IMR-90 (cell line): ENCODE measurements around the gene ILF2. TPM values are rescaled to one million over a fixed set of nuclear protein-coding genes. Genes with fewer than 3 reads are reported as not detected.

Experiments
- ATAC-seq: fragments of 200-7000 bp; cut with Tn5 transposase; 2 replicates; pipeline ENCODE4 v1.9.1; 2020; ENCODE audit warnings: low read depth, mild to moderate bottlenecking, moderate library complexity
- BruUV-seq: library from RNA; stranded (reverse); fragments of 400-500 nt; replicated peaks from 2 replicates; lab custom pipeline; 2021; lab: Mats Ljungman, UMichigan
- CTCF ChIA-PET: fragments of 300-600 bp; formaldehyde crosslinking; extraction: SDS; loops from one replicate; lab custom pipeline; 2021; ENCODE audit warnings: antibody characterized with exemption; lab: Yijun Ruan, JAX
- POLR2A ChIA-PET: fragments of 300-600 bp; sonication (Branson Sonifier 250); formaldehyde crosslinking; loops from one replicate; lab custom pipeline; 2022; ENCODE audit warnings: antibody characterized with exemption; ENCODE audit not compliant: unreplicated experiment; lab: Charles Lee
- DNase-seq: peaks from one replicate; pipeline ENCODE4 v3.0.0; 2013
- H2AFZ ChIP-seq: replicated peaks from 2 replicates; pipeline ENCODE3; 2013; ENCODE audit warnings: low read length, mild to moderate bottlenecking; ENCODE audit not compliant: poor library complexity
- H2AK5ac ChIP-seq: 2 replicates; pipeline ENCODE4 v1.6.1; 2013; ENCODE audit warnings: low read depth, low read length, inconsistent platforms
- H2AK9ac ChIP-seq: replicated peaks from 2 replicates; pipeline ENCODE3; 2013; ENCODE audit warnings: mild to moderate bottlenecking, low read depth, low read length, moderate library complexity; ENCODE audit not compliant: poor library complexity
- H2BK120ac ChIP-seq: 2 replicates; pipeline ENCODE4 v1.6.1; 2013; ENCODE audit warnings: low read depth, low read length, inconsistent platforms
- H2BK15ac ChIP-seq: 3 replicates; pipeline ENCODE4 v1.6.1; 2013; ENCODE audit warnings: low read depth, low read length, inconsistent platforms
- H2BK20ac ChIP-seq: 2 replicates; pipeline ENCODE4 v1.6.1; 2013; ENCODE audit warnings: low read depth, mild to moderate bottlenecking, inconsistent platforms, low read length, moderate library complexity
- H2BK5ac ChIP-seq: 2 replicates; pipeline ENCODE4 v1.6.1; 2013; ENCODE audit warnings: mild to moderate bottlenecking, low read depth, low read length, inconsistent platforms; ENCODE audit not compliant: poor library complexity, severe bottlenecking
- H3K14ac ChIP-seq: replicated peaks from 2 replicates; pipeline ENCODE4 v1.6.1; 2013; ENCODE audit warnings: low read depth, low read length, inconsistent platforms
- H3K18ac ChIP-seq: 2 replicates; pipeline ENCODE4 v1.6.1; 2013; ENCODE audit warnings: low read depth, low read length, control low read depth
- H3K23ac ChIP-seq: 2 replicates; pipeline ENCODE4 v1.6.1; 2013; ENCODE audit warnings: low read depth, low read length, inconsistent platforms
- H3K27ac ChIP-seq: 2 replicates; pipeline ENCODE4 v1.5.1; 2013; ENCODE audit warnings: mild to moderate bottlenecking, control low read depth, low read length; ENCODE audit not compliant: insufficient read depth
- H3K27me3 ChIP-seq: 2 replicates; pipeline ENCODE4 v1.6.1; 2013; ENCODE audit warnings: low read length; ENCODE audit not compliant: control insufficient read depth, insufficient read depth
- H3K36me3 ChIP-seq: 2 replicates; pipeline ENCODE4 v1.6.1; 2013; ENCODE audit warnings: low read length, mixed read lengths; ENCODE audit not compliant: control insufficient read depth, insufficient read depth
- H3K4ac ChIP-seq: 2 replicates; pipeline ENCODE4 v1.6.1; 2013; ENCODE audit warnings: low read depth, low read length, inconsistent platforms
- H3K4me1 ChIP-seq: 2 replicates; pipeline ENCODE4 v1.6.1; 2013; ENCODE audit warnings: low read length, mixed read lengths; ENCODE audit not compliant: control insufficient read depth, insufficient read depth
- H3K4me2 ChIP-seq: 2 replicates; pipeline ENCODE4 v1.6.1; 2013; ENCODE audit warnings: low read depth, mild to moderate bottlenecking, control low read depth, low read length, moderate library complexity
- H3K4me3 ChIP-seq: 2 replicates; pipeline ENCODE4 v1.5.1; 2013; ENCODE audit warnings: low read depth, mild to moderate bottlenecking, control low read depth, low read length, moderate library complexity; ENCODE audit not compliant: insufficient read depth
- H3K56ac ChIP-seq: 2 replicates; pipeline ENCODE4 v1.6.1; 2013; ENCODE audit warnings: low read length, inconsistent platforms; ENCODE audit not compliant: insufficient read depth; ENCODE audit errors: extremely low read depth
- H3K79me1 ChIP-seq, 2 experiments: 2 replicates each; pipeline ENCODE4 v1.6.1; 2013; ENCODE audit warnings: low read length in 2 of 2, inconsistent platforms in 1 of 2, low read depth in 1 of 2
- H3K9ac ChIP-seq: 2 replicates; pipeline ENCODE4 v1.6.1; 2013; ENCODE audit warnings: low read depth, low read length, control low read depth
- H3K9me1 ChIP-seq: 2 replicates; pipeline ENCODE4 v1.6.1; 2013; ENCODE audit warnings: low read length, inconsistent platforms; ENCODE audit not compliant: insufficient read depth
- H3K9me3 ChIP-seq: 2 replicates; pipeline ENCODE4 v1.6.1; 2013; ENCODE audit warnings: low read length; ENCODE audit not compliant: control insufficient read depth, insufficient read depth
- H4K20me1 ChIP-seq: 2 replicates; pipeline ENCODE4 v1.6.1; 2013; ENCODE audit warnings: low read length, inconsistent platforms; ENCODE audit not compliant: insufficient read depth
- H4K5ac ChIP-seq: 2 replicates; pipeline ENCODE4 v1.6.1; 2013; ENCODE audit warnings: mild to moderate bottlenecking, low read depth, low read length, control low read depth
- H4K8ac ChIP-seq, 2 experiments: 2 replicates each; pipeline ENCODE4 v1.6.1; 2013; ENCODE audit warnings: low read depth in 2 of 2, low read length in 2 of 2, control low read depth in 1 of 2, inconsistent platforms in 1 of 2
- H4K91ac ChIP-seq: 2 replicates; pipeline ENCODE4 v1.6.1; 2013; ENCODE audit warnings: low read depth, low read length, inconsistent platforms; ENCODE audit not compliant: insufficient read depth
- BHLHE40 ChIP-seq: fragments of 150-350 bp; IDR thresholded peaks from 2 replicates; pipeline ENCODE4 v1.6.1; 2016; ENCODE audit warnings: mild to moderate bottlenecking, low read depth, low read length
- CEBPB ChIP-seq: IDR thresholded peaks from 2 replicates; pipeline ENCODE4 v1.6.1; 2012; ENCODE audit warnings: low read depth, low read length, improper control_type of control experiment
- CHD1 ChIP-seq: IDR thresholded peaks from 2 replicates; pipeline ENCODE4 v1.6.1; 2012; ENCODE audit warnings: low read depth, low read length, improper control_type of control experiment
- CTCF ChIP-seq: conservative IDR thresholded peaks from 2 replicates; pipeline ENCODE4 v1.5.1; 2012; ENCODE audit warnings: mild to moderate bottlenecking, low read depth, low read length, improper control_type of control experiment
- ELK1 ChIP-seq: fragments of 150-350 bp; IDR thresholded peaks from 2 replicates; pipeline ENCODE4 v1.6.1; 2016; ENCODE audit warnings: low read depth, mild to moderate bottlenecking, low read length, moderate library complexity, borderline replicate concordance
- FOS ChIP-seq: fragments of 150-350 bp; IDR thresholded peaks from 2 replicates; pipeline ENCODE4 v1.6.1; 2016; ENCODE audit warnings: low read depth, low read length
- MAFK ChIP-seq: IDR thresholded peaks from 2 replicates; pipeline ENCODE4 v1.6.1; 2012; ENCODE audit warnings: low read depth, low read length, improper control_type of control experiment
- MAZ ChIP-seq: IDR thresholded peaks from 2 replicates; pipeline ENCODE4 v1.6.1; 2012; ENCODE audit warnings: low read depth, mild to moderate bottlenecking, low read length, improper control_type of control experiment, moderate library complexity, borderline replicate concordance
- MXI1 ChIP-seq: IDR thresholded peaks from 2 replicates; pipeline ENCODE4 v1.6.1; 2012; ENCODE audit warnings: low read depth, mild to moderate bottlenecking, low read length, moderate library complexity, borderline replicate concordance
- NFE2L2 ChIP-seq: fragments of 150-350 bp; IDR thresholded peaks from 2 replicates; pipeline ENCODE4 v1.6.1; 2016; ENCODE audit warnings: low read depth, mild to moderate bottlenecking, low read length
- POLR2A ChIP-seq: IDR thresholded peaks from 2 replicates; pipeline ENCODE4 v1.6.1; 2012; ENCODE audit warnings: mild to moderate bottlenecking, low read depth, low read length
- RAD21 ChIP-seq: IDR thresholded peaks from 2 replicates; pipeline ENCODE4 v1.6.1; 2012; ENCODE audit warnings: low read length, improper control_type of control experiment
- RCOR1 ChIP-seq: IDR thresholded peaks from 2 replicates; pipeline ENCODE4 v1.6.1; 2012; ENCODE audit warnings: mild to moderate bottlenecking, low read length, improper control_type of control experiment; ENCODE audit not compliant: insufficient replicate concordance
- RFX5 ChIP-seq: IDR thresholded peaks from 2 replicates; pipeline ENCODE4 v1.8.0; 2012; ENCODE audit warnings: low read depth, mild to moderate bottlenecking, low read length, moderate library complexity
- SMC3 ChIP-seq: fragments of 150-350 bp; IDR thresholded peaks from 2 replicates; pipeline ENCODE4 v1.6.1; 2016; ENCODE audit warnings: low read depth, mild to moderate bottlenecking, antibody characterized with exemption, low read length, moderate library complexity
- USF2 ChIP-seq: fragments of 150-350 bp; IDR thresholded peaks from 2 replicates; pipeline ENCODE4 v1.6.1; 2017; ENCODE audit warnings: mild to moderate bottlenecking, antibody characterized with exemption, low read length, low read depth
- WGBS, 2 experiments: methylation state at CpG; one replicate each; pipeline versions ENCODE4 v1.1.5 to v1.1.7; 2013; ENCODE audit warnings: missing lambda C conversion rate in 2 of 2; ENCODE audit not compliant: insufficient read length in 1 of 2; ENCODE audit errors: extremely low coverage in 2 of 2; 5-methylcytosine and 5-hydroxymethylcytosine counted together
- dilution Hi-C: fragments of 300-500 bp; cut with HindIII; formaldehyde crosslinking; loops from one replicate; pipeline ENCODE4 v1.14.3; 2018; ENCODE audit warnings: low sequenced_read_pairs; ENCODE audit not compliant: unreplicated experiment
- in situ Hi-C: fragments of 300-500 bp; cut with MboI; formaldehyde crosslinking; loops from 3 replicates; pipeline ENCODE4 v1.14.3; 2019; ENCODE audit warnings: low sequenced_read_pairs, inconsistent platforms, mixed read lengths
- intact Hi-C: fragments of 100-400 bp; cut with micrococcal nuclease; formaldehyde crosslinking; loops from 2 replicates; pipeline ENCODE4 v1.10.0; 2022
- polyA plus RNA-seq, 3 experiments: library from polyadenylated mRNA; depleted of rRNA; stranded (reverse); fragments of >200 nt; gene quantifications; 2 replicates each; pipeline ENCODE4 v1.2.3, GENCODE V29; 2012; ENCODE audit warnings: low replicate concordance in 1 of 3
- total RNA-seq: library from RNA; depleted of rRNA; stranded (reverse); fragments of >200 nt; gene quantifications from 2 replicates; pipeline ENCODE4 v1.2.3, GENCODE V29; 2012

The ILF2 gene
- total and polyA plus RNA-seq, 2 of the 4 experiments (the other 2 are of a cell fraction), result 273 to 504 TPM

- Histone ChIP-seq H3K14ac (no peak overlapping the region), H3K27me3 (no peaks in the 10 kb centered on the region), H2AK9ac (no peak overlapping the region), H3K18ac (no peak overlapping the region), H2AFZ (no peak overlapping the region), H3K56ac (no peak overlapping the region), H4K20me1 (peaks cover 16% of the 10 kb centered on the region), H3K4me2 (no peak overlapping the region), H3K36me3 (peaks cover 62% of the 10 kb centered on the region), H3K9me1 (0 out of 2 replicates have a peak, but pooled peaks cover 2% of the 10 kb centered on the region), H3K79me1 (peaks cover 31 to 75% of the 10 kb centered on the region in 2 experiments), H2BK20ac (no peak overlapping the region), H2AK5ac (no peak overlapping the region), H2BK5ac (no peak overlapping the region), H4K91ac (no peak overlapping the region), H4K8ac (no peak overlapping the region), H3K9me3 (no peaks in the 10 kb centered on the region), H2BK120ac (no peak overlapping the region), H3K4ac (no peak overlapping the region), H3K4me1 (no peaks in the 10 kb centered on the region), H4K5ac (no peak overlapping the region), H3K9ac (no peak overlapping the region), H3K23ac (no peak overlapping the region), H2BK15ac (no peak overlapping the region), H3K27ac (no peak overlapping the region), H3K4me3 (no peak overlapping the region)
- in situ Hi-C loops (loop anchor here (10.0 kb wide), 1 partner anchor 127 kb away; no protein-coding TSS in a partner anchor), intact Hi-C loops (no loop called here), dilution Hi-C loops (no loop called here)
- 96% methylated on average over 6 of the region's 11 CpGs; no CpG with 5 or more reads in 1 of the 2 experiments for WGBS, 2 experiments
- no TSS peak for BruUV-seq
- DNase-seq (no peak), ATAC-seq (no peak)
- no peak for TF ChIP-seq MAFK
- no peak for TF ChIP-seq CHD1
- no peak for TF ChIP-seq MAZ
- no peak for TF ChIP-seq CEBPB
- no peak for TF ChIP-seq SMC3
- TF ChIP-seq POLR2A, result no peak
- no peak for TF ChIP-seq RCOR1
- no peak for TF ChIP-seq NFE2L2
- TF ChIP-seq ELK1, result no peak
- no peak for TF ChIP-seq FOS
- TF ChIP-seq RAD21, result no peak
- no peak for TF ChIP-seq CTCF
- no peak for TF ChIP-seq RFX5
- TF ChIP-seq MXI1, result no peak
- TF ChIP-seq USF2, result no peak
- no peak for TF ChIP-seq BHLHE40
- ChIA-PET POLR2A (no interaction called here), CTCF (no interaction called here)
These were observed 28.6 kb downstream of the ILF2 start for GRCh38 chr1:153642161-153642560.
